ENCODE results near the gene ZNF23. TPM values are rescaled to one million over a fixed set of nuclear protein-coding genes. Genes with fewer than 3 reads are reported as not detected.

ZNF23 gene
- total RNA-seq, 4 donors from 2014 or later, result 2.4 to 12.8 (median 7.5) TPM

DNA sequence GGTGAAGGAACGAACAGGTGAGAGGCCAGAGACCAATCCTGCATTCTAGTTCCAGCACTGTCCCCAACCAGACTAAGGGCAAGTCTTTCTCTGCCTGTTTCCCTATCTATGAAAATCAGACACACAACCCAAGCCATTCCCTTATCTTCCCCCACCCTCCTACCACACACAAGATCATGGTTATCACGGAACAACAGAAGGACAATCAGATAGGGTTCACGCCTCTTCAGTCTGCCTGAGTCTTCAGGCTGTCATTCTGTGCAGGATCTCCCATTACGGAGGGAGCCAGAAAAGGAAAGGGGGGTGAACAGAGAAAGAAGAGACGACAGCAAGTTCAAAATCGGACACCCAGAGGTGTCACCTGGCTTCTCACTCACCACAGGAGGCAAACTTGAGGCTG, 31.3 kb downstream of the ZNF23 start:
- Histone ChIP-seq H3K4me3 (no peak overlapping the region), H3K9me3 (no peaks in the 10 kb centered on the region), H3K4me1 (no peaks in the 10 kb centered on the region), H3K36me3 (no peaks in the 10 kb centered on the region), H3K27ac (no peak overlapping the region), H3K27me3 (no peaks in the 10 kb centered on the region)
- TF ChIP-seq, protein P1, sequence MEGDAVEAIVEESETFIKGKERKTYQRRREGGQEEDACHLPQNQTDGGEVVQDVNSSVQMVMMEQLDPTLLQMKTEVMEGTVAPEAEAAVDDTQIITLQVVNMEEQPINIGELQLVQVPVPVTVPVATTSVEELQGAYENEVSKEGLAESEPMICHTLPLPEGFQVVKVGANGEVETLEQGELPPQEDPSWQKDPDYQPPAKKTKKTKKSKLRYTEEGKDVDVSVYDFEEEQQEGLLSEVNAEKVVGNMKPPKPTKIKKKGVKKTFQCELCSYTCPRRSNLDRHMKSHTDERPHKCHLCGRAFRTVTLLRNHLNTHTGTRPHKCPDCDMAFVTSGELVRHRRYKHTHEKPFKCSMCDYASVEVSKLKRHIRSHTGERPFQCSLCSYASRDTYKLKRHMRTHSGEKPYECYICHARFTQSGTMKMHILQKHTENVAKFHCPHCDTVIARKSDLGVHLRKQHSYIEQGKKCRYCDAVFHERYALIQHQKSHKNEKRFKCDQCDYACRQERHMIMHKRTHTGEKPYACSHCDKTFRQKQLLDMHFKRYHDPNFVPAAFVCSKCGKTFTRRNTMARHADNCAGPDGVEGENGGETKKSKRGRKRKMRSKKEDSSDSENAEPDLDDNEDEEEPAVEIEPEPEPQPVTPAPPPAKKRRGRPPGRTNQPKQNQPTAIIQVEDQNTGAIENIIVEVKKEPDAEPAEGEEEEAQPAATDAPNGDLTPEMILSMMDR (IDR thresholded peaks at IDR 0.05), result no peak
- no peak for TF ChIP-seq POLR2A (IDR thresholded peaks at IDR 0.05)
- DNase-seq, result no peak
- intact Hi-C loops (cut with DNase I; ENCODE audit: low total_unique reads), result no loop called here

DNA sequence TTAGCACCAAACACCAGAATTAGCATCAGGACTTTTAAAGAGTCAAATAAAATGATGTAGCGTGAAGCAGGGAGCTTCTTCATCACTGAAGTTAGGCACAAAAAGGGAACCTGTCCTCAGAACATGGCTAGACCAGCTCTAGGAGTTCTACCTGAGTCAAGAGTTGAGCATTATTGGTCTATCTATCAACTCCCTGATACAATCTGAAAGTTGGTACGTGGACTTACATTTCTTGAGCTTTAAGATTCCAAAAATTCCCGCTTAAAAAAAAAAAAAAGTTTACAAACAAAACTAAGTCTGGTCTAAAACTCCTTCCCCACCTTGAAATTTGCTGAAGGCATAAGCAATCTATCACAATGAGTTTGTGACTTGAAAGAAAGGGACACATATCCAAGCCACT, 32.5 kb downstream of the ZNF23 start:
- no peak overlapping the region for H3K4me3 ChIP-seq
- DNase-seq, result no peak
- H3K4me1 ChIP-seq, result no peaks in the 10 kb centered on the region
- intact Hi-C loops (cut with DNase I; ENCODE audit: low total_unique reads), result no loop called here
- TF ChIP-seq, protein P1 (IDR thresholded peaks at IDR 0.05), result no peak
- TF ChIP-seq POLR2A (IDR thresholded peaks at IDR 0.05), result no peak
- no peaks in the 10 kb centered on the region for H3K27me3 ChIP-seq
- no peaks in the 10 kb centered on the region for H3K36me3 ChIP-seq
- H3K27ac ChIP-seq, result no peak overlapping the region
- no peaks in the 10 kb centered on the region for H3K9me3 ChIP-seq

DNA sequence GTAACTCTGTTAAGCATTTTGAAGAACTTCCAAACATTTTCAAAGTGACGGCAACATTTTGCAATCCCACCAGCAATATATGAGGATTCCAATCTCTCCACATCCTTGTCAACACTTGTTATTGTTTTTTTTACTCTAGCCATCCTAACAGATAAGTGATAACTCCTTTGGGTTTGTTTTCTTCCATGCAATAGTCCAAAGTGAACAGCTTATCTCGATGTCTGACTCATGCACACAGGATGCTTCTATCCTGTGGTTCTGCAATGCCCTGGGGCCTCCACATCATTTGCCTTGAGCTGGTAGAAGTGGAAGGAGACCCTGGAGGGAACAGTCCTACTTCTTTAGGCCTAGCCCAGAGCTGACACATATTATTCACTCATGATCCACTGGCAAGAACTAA, 33.2 kb downstream of the ZNF23 start:
- no peaks in the 10 kb centered on the region for H3K27me3 ChIP-seq
- H3K27ac ChIP-seq, result no peak overlapping the region
- intact Hi-C loops (cut with DNase I; ENCODE audit: low total_unique reads), result no loop called here
- TF ChIP-seq POLR2A (IDR thresholded peaks at IDR 0.05), result no peak
- TF ChIP-seq, protein P1 (IDR thresholded peaks at IDR 0.05), result no peak
- H3K4me1 ChIP-seq, result no peaks in the 10 kb centered on the region
- no peaks in the 10 kb centered on the region for H3K36me3 ChIP-seq
- DNase-seq, result no peak
- no peak overlapping the region for H3K4me3 ChIP-seq
- no peaks in the 10 kb centered on the region for H3K9me3 ChIP-seq

DNA sequence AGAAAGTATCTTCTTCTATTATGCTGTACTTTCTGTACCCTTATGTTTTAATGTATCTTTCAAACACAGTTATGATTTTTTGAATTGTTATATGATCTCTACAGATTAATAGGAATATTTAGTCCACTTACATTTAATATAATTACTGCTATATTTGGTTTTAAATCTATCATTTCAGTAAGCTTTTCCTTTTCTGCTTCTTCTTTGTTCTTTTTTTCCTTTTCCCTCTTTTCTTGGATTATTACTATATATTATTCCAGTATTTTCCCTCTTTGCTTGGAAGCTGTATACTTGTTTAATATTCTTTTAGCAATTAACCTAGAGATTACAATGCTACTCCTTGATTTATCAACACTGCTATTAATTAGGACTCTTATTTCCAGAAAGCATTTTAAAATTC, 33.7 kb downstream of the ZNF23 start:
- H3K27me3 ChIP-seq, result no peaks in the 10 kb centered on the region
- no peaks in the 10 kb centered on the region for H3K4me1 ChIP-seq
- no peak overlapping the region for H3K4me3 ChIP-seq
- no peak for TF ChIP-seq POLR2A (IDR thresholded peaks at IDR 0.05)
- TF ChIP-seq, protein P1 (IDR thresholded peaks at IDR 0.05), result no peak
- H3K36me3 ChIP-seq, result no peaks in the 10 kb centered on the region
- no peak overlapping the region for H3K27ac ChIP-seq
- intact Hi-C loops (cut with DNase I; ENCODE audit: low total_unique reads), result no loop called here
- DNase-seq, result no peak
- H3K9me3 ChIP-seq, result no peaks in the 10 kb centered on the region

DNA sequence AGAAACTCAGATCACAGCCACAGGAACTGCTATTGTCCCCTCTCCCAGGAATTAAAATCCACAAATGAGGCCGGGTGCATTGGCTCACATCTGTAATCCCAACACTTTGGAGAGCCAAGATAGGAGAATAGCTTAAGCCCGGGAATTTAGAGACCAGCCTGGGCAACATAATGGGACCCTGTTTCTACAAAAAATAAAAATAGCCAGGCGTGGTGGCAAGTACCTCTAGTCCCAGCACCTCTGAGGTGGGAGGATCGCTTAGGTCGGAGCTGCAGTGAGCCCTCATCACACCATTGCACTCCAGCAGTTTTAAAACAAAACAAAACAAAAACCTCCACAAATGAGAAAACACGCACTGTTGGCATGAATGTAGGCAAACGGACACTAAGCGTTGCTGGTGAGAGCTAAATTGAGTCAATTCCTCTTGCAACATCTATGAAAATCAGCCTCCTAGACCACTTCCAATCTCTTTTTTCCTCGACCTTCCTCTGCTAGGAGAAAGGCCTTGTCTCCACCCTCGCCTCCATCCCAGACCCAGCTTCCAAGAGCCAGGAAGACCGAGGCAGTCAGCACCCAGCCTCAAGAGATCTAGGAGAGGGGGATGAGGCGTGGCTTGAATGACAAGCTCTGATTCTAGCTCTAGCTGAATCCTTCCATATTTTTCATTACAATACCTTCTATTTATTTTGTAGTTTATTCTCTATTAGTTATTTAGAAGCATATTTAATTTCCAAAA, 35.0 kb downstream of the ZNF23 start:
- no peak for DNase-seq
- TF ChIP-seq, protein P1 (IDR thresholded peaks at IDR 0.05), result no peak
- TF ChIP-seq POLR2A (IDR thresholded peaks at IDR 0.05), result no peak
- intact Hi-C loops (cut with DNase I; ENCODE audit: low total_unique reads), result no loop called here

More for the DNA sequence above, 35.0 kb downstream of the ZNF23 start:
- Histone ChIP-seq H3K27me3 (no peaks in the 10 kb centered on the region), H3K4me3 (no peak overlapping the region), H3K4me1 (no peaks in the 10 kb centered on the region), H3K36me3 (no peaks in the 10 kb centered on the region), H3K9me3 (no peaks in the 10 kb centered on the region), H3K27ac (no peak overlapping the region)
